Lung (tissue), 12 donors: ENCODE measurements around the gene IFITM10. TPM values are rescaled to one million over a fixed set of nuclear protein-coding genes. Genes with fewer than 3 reads are reported as not detected.

Experiments
- ATAC-seq: fragments of 200-7000 bp; cut with Tn5 transposase; one replicate; pipeline ENCODE4 v1.9.1; 2020; ENCODE audit warnings: moderate number of reproducible peaks; ENCODE audit not compliant: insufficient read depth, low FRiP score
- DNase-seq, 3 donors: peaks; one replicate each; pipeline ENCODE4 v3.0.0-alpha.2; 2013 to 2017
- H3K27ac ChIP-seq, 2 donors: one replicate each; pipeline ENCODE4 v1.5.1; 2013; ENCODE audit warnings: mild to moderate bottlenecking in 2 of 2, moderate library complexity in 2 of 2, control low read depth in 1 of 2, inconsistent platforms in 1 of 2, low read depth in 1 of 2, low read length in 1 of 2
- H3K27me3 ChIP-seq, 3 donors: one replicate each; pipeline ENCODE4 v1.5.1; 2013; ENCODE audit warnings: low read length in 2 of 3; ENCODE audit not compliant: control insufficient read depth in 3 of 3, insufficient read depth in 3 of 3
- H3K36me3 ChIP-seq, 4 donors: one replicate each; pipeline ENCODE4 v1.5.1; 2013; ENCODE audit warnings: low read length in 4 of 4, mild to moderate bottlenecking in 1 of 4, moderate library complexity in 1 of 4; ENCODE audit not compliant: control insufficient read depth in 4 of 4, insufficient read depth in 4 of 4
- H3K4me1 ChIP-seq, 5 donors: one replicate each; pipeline ENCODE4 v1.5.1; 2013; ENCODE audit warnings: low read length in 5 of 5, mild to moderate bottlenecking in 2 of 5, moderate library complexity in 1 of 5; ENCODE audit not compliant: control insufficient read depth in 5 of 5, insufficient read depth in 5 of 5
- H3K4me3 ChIP-seq: one replicate; pipeline ENCODE4 v1.5.1; 2013; ENCODE audit warnings: mild to moderate bottlenecking, control low read depth, moderate library complexity
- H3K9ac ChIP-seq, 2 donors: one replicate each; pipeline ENCODE4 v1.5.1; 2013; ENCODE audit warnings: low read length in 2 of 2, control low read depth in 1 of 2; ENCODE audit not compliant: insufficient read depth in 1 of 2
- H3K9me3 ChIP-seq, 4 donors: one replicate each; pipeline ENCODE4 v1.5.1; 2013; ENCODE audit warnings: low read length in 3 of 4, mild to moderate bottlenecking in 1 of 4, moderate library complexity in 1 of 4; ENCODE audit not compliant: control insufficient read depth in 4 of 4, insufficient read depth in 3 of 4
- CTCF ChIP-seq: IDR thresholded peaks from 2 replicates; pipeline ENCODE4 v1.5.1; 2012; ENCODE audit warnings: mild to moderate bottlenecking; ENCODE audit errors: control extremely low read depth, extremely low read depth
- WGBS, 2 donors: extraction: QIAGEN DNeasy Blood & Tissue Kit; methylation state at CpG; one replicate each; pipeline ENCODE4 v1.1.7; 2013; 5-methylcytosine and 5-hydroxymethylcytosine counted together
- polyA plus RNA-seq, 2 donors: library from polyadenylated mRNA; stranded (reverse); fragments of 200-250 nt; gene quantifications; one replicate each; pipeline ENCODE4 v1.2.1, GENCODE V29; 2013
- total RNA-seq, 2 donors: library from RNA; depleted of rRNA in 1 of 2; stranded (reverse); fragments of >200 nt in 1 of 2; gene quantifications; one replicate each; pipeline ENCODE4 v1.2.1, GENCODE V29; 2014 to 2021
- donor health status: control.
- donor health status: control.
- donor health status: Bipolar disorder and iron deficiency.
- donor health status: healthy.
- donor health status: DM: yes; HTN: yes; CAD: no.

Gene IFITM10
- total and polyA plus RNA-seq, 4 donors = 0.40 to 18.8 (median 2.7) TPM

DNA sequence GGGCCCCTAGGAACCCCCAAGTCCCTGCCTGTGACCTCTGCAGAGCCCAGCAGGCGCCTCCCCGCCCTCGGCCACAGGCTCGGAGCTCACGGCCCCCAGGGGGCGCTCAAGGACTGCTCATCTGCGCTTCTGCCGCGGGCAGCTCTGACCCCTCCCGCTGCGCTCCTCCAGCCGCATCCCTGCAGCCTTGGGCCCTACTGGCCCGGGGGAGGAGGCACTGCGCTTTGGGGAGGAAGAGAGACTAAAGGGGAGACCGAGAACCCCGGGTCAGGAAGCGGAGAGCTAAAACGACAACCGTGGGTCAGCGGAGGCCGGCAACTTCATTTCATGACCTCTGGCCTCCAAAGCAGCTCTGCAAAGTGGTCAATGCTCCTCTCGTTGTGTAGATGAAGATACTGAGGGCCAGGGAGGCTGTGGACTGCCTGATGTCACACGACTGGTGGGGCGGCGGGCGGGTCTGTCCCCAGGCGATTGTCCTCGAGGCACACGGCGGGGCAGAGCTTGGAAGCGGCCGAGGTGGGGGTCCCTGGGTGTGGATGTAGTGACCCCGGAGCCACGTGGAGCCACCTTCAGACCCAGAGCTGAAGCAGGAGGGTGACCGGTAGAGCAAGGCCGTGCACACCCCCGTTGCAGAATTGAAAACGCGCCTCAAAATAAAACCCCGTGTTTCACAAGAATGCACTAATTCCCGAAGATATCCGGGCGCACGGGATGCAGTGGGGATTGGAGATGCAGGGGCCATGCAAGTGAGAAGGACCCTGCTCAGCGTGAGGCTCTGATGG is 56.1 kb downstream of the IFITM10 start:
- H3K9ac ChIP-seq = no peak overlapping the region
- WGBS, 2 donors = 48 to 53% methylated on average over 43 to 45 of the region's 45 CpGs
- peaks cover 0 to 22% (median 8%) of the 10 kb centered on the region in 5 donors for H3K4me1 ChIP-seq
- peaks cover 0 to 5% (median 0%) of the 10 kb centered on the region in 3 donors for H3K27me3 ChIP-seq
- H3K9me3 ChIP-seq = peaks cover 0 to 2% (median 0%) of the 10 kb centered on the region in 4 donors
- H3K27ac ChIP-seq = no peak overlapping the region
- H3K36me3 ChIP-seq = no peaks in the 10 kb centered on the region
- peak; percentile 88 for TF ChIP-seq CTCF
- peak; percentile 93 for ATAC-seq
- DNase-seq = peak; percentile 83 to 92 (median 86)
- no peak overlapping the region for H3K4me3 ChIP-seq

GRCh38 chr11:1693327-1694063 is 56.9 kb downstream of the IFITM10 start:
- Histone ChIP-seq H3K4me3 (no peak overlapping the region), H3K4me1 (peaks cover 0 to 22% (median 8%) of the 10 kb centered on the region in 5 donors), H3K9ac (no peak overlapping the region), H3K9me3 (peaks cover 0 to 2% (median 0%) of the 10 kb centered on the region in 4 donors), H3K27ac (no peak overlapping the region), H3K27me3 (peaks cover 0 to 5% (median 0%) of the 10 kb centered on the region in 3 donors), H3K36me3 (no peaks in the 10 kb centered on the region)
- peak; percentile 63 for TF ChIP-seq CTCF
- peak; percentile 80 for ATAC-seq
- WGBS, 2 donors = 11 to 19% methylated on average over 35 to 37 of the region's 37 CpGs
- DNase-seq = peak; percentile 84 to 91 (median 87)

DNA sequence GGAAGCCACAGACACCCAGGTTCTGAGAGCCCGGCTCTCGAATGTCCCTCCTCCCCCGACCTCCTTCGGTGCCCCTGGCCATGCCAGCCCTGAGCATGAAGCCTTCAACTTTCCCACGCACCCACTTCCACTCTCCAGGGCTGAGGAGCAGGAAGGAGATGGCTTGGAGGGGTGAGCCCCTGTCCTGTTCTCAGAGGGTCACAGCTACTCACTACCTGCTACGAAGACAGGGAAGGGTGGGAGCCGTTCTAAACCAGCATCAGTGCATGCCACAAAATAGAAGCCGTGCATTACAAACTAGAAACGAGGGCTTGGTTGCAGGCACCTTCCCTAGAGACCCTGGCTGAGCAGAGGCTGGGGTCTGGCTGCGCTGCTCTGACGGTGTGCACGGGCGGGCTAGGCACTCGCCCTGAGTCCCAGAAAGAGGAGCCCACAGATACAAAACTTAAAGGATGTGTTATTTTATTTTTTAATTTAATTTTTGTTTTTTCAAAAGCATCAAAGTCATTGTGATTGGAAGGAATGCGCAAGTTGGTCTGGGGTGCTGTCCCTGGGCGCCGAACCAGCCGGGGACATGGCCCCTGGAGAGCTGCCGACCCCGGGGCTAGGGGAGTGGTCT is 57.6 kb downstream of the IFITM10 start:
- Histone ChIP-seq H3K9ac (no peak overlapping the region), H3K36me3 (no peaks in the 10 kb centered on the region), H3K9me3 (peaks cover 0 to 2% (median 0%) of the 10 kb centered on the region in 4 donors), H3K27ac (no peak overlapping the region), H3K4me3 (no peak overlapping the region), H3K4me1 (peaks cover 0 to 22% (median 8%) of the 10 kb centered on the region in 5 donors), H3K27me3 (peaks cover 0 to 5% (median 0%) of the 10 kb centered on the region in 3 donors)
- no peak for DNase-seq
- TF ChIP-seq CTCF = no peak
- WGBS, 2 donors = 55 to 62% methylated on average over 20 of the region's 20 CpGs
- no peak for ATAC-seq
